ENCODE measurements around the gene ATP2A1.
"Not testable (repeated sequence)": the region's sequence is repeated elsewhere in the genome, so short reads cannot be mapped to it uniquely, and the experiment has no call there.

Gene ATP2A1

GRCh38 chr16:28883221-28883996 is 5.1 kb downstream of the ATP2A1 start:
- no peak for DNase-seq

GRCh38 chr16:28884045-28884444 is 5.8 kb downstream of the ATP2A1 start:
- no peak for DNase-seq

- no peak for DNase-seq
These were observed 8.7 kb downstream of the ATP2A1 start for GRCh38 chr16:28886945-28887344.

- not testable (repeated sequence) for DNase-seq
These were observed 12.1 kb downstream of the ATP2A1 start for GRCh38 chr16:28890355-28890754.

GRCh38 chr16:28891964-28892890 is 13.9 kb downstream of the ATP2A1 start:
- no peak for DNase-seq

GRCh38 chr16:28893291-28893690 is 15.0 kb downstream of the ATP2A1 start:
- no peak for DNase-seq

- DNase-seq = no peak
These were observed 17.3 kb downstream of the ATP2A1 start for GRCh38 chr16:28895609-28896008.

- no peak for DNase-seq
These were observed 19.5 kb downstream of the ATP2A1 start for GRCh38 chr16:28897826-28898225.

GRCh38 chr16:28898266-28898665 is 20.0 kb downstream of the ATP2A1 start:
- no peak for DNase-seq

GRCh38 chr16:28898942-28899341 is 20.7 kb downstream of the ATP2A1 start:
- no peak for DNase-seq

- no peak for DNase-seq
These were observed 21.7 kb downstream of the ATP2A1 start for GRCh38 chr16:28899882-28900590.

- DNase-seq = no peak
These were observed 22.3 kb downstream of the ATP2A1 start for GRCh38 chr16:28900601-28901000.

- no peak for DNase-seq
These were observed 23.6 kb downstream of the ATP2A1 start for GRCh38 chr16:28901862-28902261.

GRCh38 chr16:28902909-28903308 is 24.6 kb downstream of the ATP2A1 start:
- DNase-seq = no peak

GRCh38 chr16:28903344-28904042 is 25.2 kb downstream of the ATP2A1 start:
- no peak for DNase-seq

GRCh38 chr16:28904363-28904762 is 26.1 kb downstream of the ATP2A1 start:
- no peak for DNase-seq

- DNase-seq = no peak
These were observed 26.5 kb downstream of the ATP2A1 start for GRCh38 chr16:28904828-28905227.

- no peak for DNase-seq
These were observed 27.0 kb downstream of the ATP2A1 start for GRCh38 chr16:28905229-28905754.

- no peak for DNase-seq
These were observed 27.6 kb downstream of the ATP2A1 start for GRCh38 chr16:28905800-28906372.

GRCh38 chr16:28910086-28911031 is 32.1 kb downstream of the ATP2A1 start:
- no peak for DNase-seq

- DNase-seq = no peak
These were observed 34.3 kb downstream of the ATP2A1 start for GRCh38 chr16:28912558-28912957.

Data from SIG-M5 (cell line).